ENCODE measurements around the gene KAZN. TPM values are rescaled to one million over a fixed set of nuclear protein-coding genes. Genes with fewer than 3 reads are reported as not detected.

KAZN gene
- total and polyA plus RNA-seq, 4 donors, result 7.6 to 18.8 (median 11.2) TPM

DNA sequence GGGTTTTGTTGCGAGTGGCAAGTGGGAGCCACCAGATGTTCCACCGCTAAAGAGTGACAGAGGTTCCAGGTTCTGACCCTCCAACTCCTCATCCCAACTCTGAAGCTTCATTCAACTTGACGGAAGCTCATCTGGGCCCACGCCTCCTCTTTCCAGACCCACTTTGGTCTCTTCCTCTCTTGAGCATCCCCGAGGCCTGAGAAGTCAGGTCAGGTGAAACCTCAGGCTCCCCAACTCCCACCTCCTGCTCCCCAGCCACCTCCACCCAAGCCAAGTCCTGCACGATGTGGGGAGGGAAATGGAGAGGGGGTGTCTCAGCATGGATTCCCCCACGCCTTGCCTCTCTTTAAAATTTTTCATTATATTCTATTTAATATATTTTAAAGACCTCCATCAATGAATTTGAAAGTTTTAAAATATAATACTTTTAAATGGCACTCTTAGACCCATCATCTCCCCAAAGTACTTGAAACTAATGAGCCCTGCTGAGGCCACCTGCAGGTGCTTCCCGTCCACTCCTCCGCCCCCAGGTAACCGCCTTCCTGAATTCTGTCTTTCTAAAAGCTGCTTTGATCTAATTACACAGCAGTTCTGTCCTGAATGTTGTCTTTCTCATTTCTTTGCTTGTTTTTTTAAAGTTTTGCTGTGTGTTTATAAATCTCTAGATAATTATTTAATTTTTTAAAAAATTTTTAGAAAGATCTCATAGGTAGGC, 238.1 kb downstream of the KAZN start:
- Histone ChIP-seq H3K27ac (ENCODE audit: low read depth in 1 of 2, low read length in 1 of 2) (no peak overlapping the region), H3K4me1 (ENCODE audit: control insufficient read depth in 5 of 5, insufficient read depth in 5 of 5, low read length in 5 of 5) (no peaks in the 10 kb centered on the region), H3K27me3 (ENCODE audit: control insufficient read depth in 3 of 3, insufficient read depth in 3 of 3, low read length in 2 of 3) (no peaks in the 10 kb centered on the region), H3K4me3 (no peak overlapping the region), H3K9ac (ENCODE audit: insufficient read depth in 1 of 2, low read length in 2 of 2) (no peak overlapping the region), H3K36me3 (ENCODE audit: control insufficient read depth in 4 of 4, insufficient read depth in 4 of 4, low read length in 4 of 4) (no peaks in the 10 kb centered on the region), H3K9me3 (ENCODE audit: control insufficient read depth in 4 of 4, insufficient read depth in 3 of 4, low read length in 3 of 4) (peaks cover 0 to 8% (median 1%) of the 10 kb centered on the region in 4 donors)
- TF ChIP-seq, protein P1, sequence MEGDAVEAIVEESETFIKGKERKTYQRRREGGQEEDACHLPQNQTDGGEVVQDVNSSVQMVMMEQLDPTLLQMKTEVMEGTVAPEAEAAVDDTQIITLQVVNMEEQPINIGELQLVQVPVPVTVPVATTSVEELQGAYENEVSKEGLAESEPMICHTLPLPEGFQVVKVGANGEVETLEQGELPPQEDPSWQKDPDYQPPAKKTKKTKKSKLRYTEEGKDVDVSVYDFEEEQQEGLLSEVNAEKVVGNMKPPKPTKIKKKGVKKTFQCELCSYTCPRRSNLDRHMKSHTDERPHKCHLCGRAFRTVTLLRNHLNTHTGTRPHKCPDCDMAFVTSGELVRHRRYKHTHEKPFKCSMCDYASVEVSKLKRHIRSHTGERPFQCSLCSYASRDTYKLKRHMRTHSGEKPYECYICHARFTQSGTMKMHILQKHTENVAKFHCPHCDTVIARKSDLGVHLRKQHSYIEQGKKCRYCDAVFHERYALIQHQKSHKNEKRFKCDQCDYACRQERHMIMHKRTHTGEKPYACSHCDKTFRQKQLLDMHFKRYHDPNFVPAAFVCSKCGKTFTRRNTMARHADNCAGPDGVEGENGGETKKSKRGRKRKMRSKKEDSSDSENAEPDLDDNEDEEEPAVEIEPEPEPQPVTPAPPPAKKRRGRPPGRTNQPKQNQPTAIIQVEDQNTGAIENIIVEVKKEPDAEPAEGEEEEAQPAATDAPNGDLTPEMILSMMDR (IDR thresholded peaks at IDR 0.05; ENCODE audit: control extremely low read depth, extremely low read depth), result no peak
- WGBS, 2 donors, result 87 to 90% methylated on average over 10 of the region's 10 CpGs
- ATAC-seq (ENCODE audit: insufficient read depth, low FRiP score) (no peak), DNase-seq (no peak)

DNA sequence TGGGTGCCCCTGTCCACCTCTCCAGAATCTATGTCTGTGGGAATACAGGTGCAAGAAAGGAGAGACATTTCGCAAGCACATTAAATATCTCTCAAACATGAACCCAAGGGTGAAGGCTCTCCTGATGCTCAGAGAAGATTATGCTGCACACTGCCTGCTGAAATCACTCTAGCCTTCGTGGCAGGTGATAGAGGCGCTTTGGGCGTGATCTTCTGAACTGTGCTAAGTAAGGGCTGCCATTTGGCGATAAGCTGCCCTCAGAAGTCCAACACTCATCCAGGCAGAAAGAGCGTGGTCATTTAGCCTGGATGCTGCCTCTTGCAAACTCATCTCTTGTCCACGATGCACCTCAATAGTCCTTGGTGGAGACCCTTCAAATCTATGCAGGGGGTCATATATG, 241.9 kb downstream of the KAZN start:
- peaks cover 3 to 16% (median 11%) of the 10 kb centered on the region in 4 donors for H3K9me3 ChIP-seq (ENCODE audit: control insufficient read depth in 4 of 4, insufficient read depth in 3 of 4, low read length in 3 of 4)
- ATAC-seq (ENCODE audit: insufficient read depth, low FRiP score), result no peak
- no peak overlapping the region for H3K27ac ChIP-seq (ENCODE audit: low read depth in 1 of 2, low read length in 1 of 2)
- no peaks in the 10 kb centered on the region for H3K36me3 ChIP-seq (ENCODE audit: control insufficient read depth in 4 of 4, insufficient read depth in 4 of 4, low read length in 4 of 4)
- TF ChIP-seq, protein P1 (IDR thresholded peaks at IDR 0.05; ENCODE audit: control extremely low read depth, extremely low read depth), result no peak
- H3K9ac ChIP-seq (ENCODE audit: insufficient read depth in 1 of 2, low read length in 2 of 2), result no peak overlapping the region
- 85 to 94% methylated on average over 7 of the region's 7 CpGs for WGBS, 2 donors
- DNase-seq, result no peak
- no peak overlapping the region for H3K4me3 ChIP-seq
- no peaks in the 10 kb centered on the region for H3K4me1 ChIP-seq (ENCODE audit: control insufficient read depth in 5 of 5, insufficient read depth in 5 of 5, low read length in 5 of 5)
- no peaks in the 10 kb centered on the region for H3K27me3 ChIP-seq (ENCODE audit: control insufficient read depth in 3 of 3, insufficient read depth in 3 of 3, low read length in 2 of 3)

DNA sequence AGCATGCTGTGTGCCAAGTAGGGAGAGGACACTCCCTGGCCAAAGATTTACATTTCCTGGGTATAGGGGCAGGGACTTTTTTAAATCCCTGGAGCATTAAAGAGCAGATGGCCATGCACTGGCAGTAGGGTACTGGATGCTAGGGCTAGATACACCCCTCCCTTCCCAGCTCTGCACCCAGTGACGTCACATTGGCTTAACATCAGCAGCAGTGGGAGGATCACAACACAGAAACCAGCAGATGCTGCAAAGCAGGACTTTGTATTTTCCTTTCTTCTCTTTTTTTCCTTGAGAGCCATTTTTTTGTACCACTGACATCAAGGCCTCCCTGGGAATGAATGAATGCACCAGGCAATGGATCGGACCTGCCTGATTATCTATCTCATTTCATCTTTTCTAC, 243.0 kb downstream of the KAZN start:
- Histone ChIP-seq H3K36me3 (ENCODE audit: control insufficient read depth in 4 of 4, insufficient read depth in 4 of 4, low read length in 4 of 4) (no peaks in the 10 kb centered on the region), H3K27me3 (ENCODE audit: control insufficient read depth in 3 of 3, insufficient read depth in 3 of 3, low read length in 2 of 3) (no peaks in the 10 kb centered on the region), H3K9me3 (ENCODE audit: control insufficient read depth in 4 of 4, insufficient read depth in 3 of 4, low read length in 3 of 4) (peaks cover 3 to 16% (median 11%) of the 10 kb centered on the region in 4 donors), H3K4me1 (ENCODE audit: control insufficient read depth in 5 of 5, insufficient read depth in 5 of 5, low read length in 5 of 5) (no peaks in the 10 kb centered on the region), H3K4me3 (no peak overlapping the region), H3K9ac (ENCODE audit: insufficient read depth in 1 of 2, low read length in 2 of 2) (no peak overlapping the region), H3K27ac (ENCODE audit: low read depth in 1 of 2, low read length in 1 of 2) (no peak overlapping the region)
- DNase-seq (no peak), ATAC-seq (ENCODE audit: insufficient read depth, low FRiP score) (no peak)
- TF ChIP-seq, protein P1 (IDR thresholded peaks at IDR 0.05; ENCODE audit: control extremely low read depth, extremely low read depth), result no peak
- 94 to 96% methylated on average over 2 of the region's 2 CpGs for WGBS, 2 donors

DNA sequence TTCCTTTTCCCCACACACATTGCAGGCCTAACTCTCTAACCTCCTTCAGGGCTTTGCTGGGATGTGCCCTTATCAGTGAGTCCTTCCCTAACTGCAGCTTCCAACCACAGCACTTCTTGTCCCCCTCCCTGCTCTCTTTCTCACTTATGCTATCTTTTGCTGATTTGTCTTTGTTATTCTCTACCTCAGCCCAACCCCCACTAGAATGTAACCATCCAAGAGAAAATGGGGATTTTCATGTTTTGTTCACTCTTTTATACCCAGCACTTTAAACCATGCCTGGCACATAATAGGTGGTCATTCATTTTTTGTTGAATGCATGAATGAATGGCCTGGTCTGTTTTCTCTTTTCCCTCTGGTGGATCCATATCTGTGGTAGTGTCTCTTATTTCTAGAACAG, 243.5 kb downstream of the KAZN start:
- no peaks in the 10 kb centered on the region for H3K4me1 ChIP-seq (ENCODE audit: control insufficient read depth in 5 of 5, insufficient read depth in 5 of 5, low read length in 5 of 5)
- TF ChIP-seq, protein P1 (IDR thresholded peaks at IDR 0.05; ENCODE audit: control extremely low read depth, extremely low read depth), result no peak
- H3K27ac ChIP-seq (ENCODE audit: low read depth in 1 of 2, low read length in 1 of 2), result no peak overlapping the region
- DNase-seq (no peak), ATAC-seq (ENCODE audit: insufficient read depth, low FRiP score) (no peak)
- H3K9ac ChIP-seq (ENCODE audit: insufficient read depth in 1 of 2, low read length in 2 of 2), result no peak overlapping the region
- no peaks in the 10 kb centered on the region for H3K36me3 ChIP-seq (ENCODE audit: control insufficient read depth in 4 of 4, insufficient read depth in 4 of 4, low read length in 4 of 4)
- H3K27me3 ChIP-seq (ENCODE audit: control insufficient read depth in 3 of 3, insufficient read depth in 3 of 3, low read length in 2 of 3), result no peaks in the 10 kb centered on the region
- H3K4me3 ChIP-seq, result no peak overlapping the region
- H3K9me3 ChIP-seq (ENCODE audit: control insufficient read depth in 4 of 4, insufficient read depth in 3 of 4, low read length in 3 of 4), result peaks cover 3 to 16% (median 11%) of the 10 kb centered on the region in 4 donors

Data from lung (tissue), 12 donors.